ENCODE results near the gene TMEM59.
"Not testable (repeated sequence)": the region's sequence is repeated elsewhere in the genome, so short reads cannot be mapped to it uniquely, and the experiment has no call there.

Gene TMEM59

GRCh38 chr1:54052934-54053744, at the start of gene TMEM59, which contains the start of gene TCEANC2:
Gene TMEM59 (minus strand): TSS chr1:54053204. CDS start chr1:54053188, 16 bp downstream.
Gene TCEANC2 (plus strand): TSS chr1:54053608. CDS start chr1:54054423, 815 bp downstream.
- TF ChIP-seq CTCF (IDR thresholded peaks at IDR 0.05; ENCODE audit: extremely low read depth, insufficient read depth, missing control alignments), result no peak
- peak; percentile 89 for DNase-seq (ENCODE audit: low spot score)
- in situ Hi-C loops (cut with MboI; ENCODE audit: low pct_unique_long_range_greater_than_20kb, low sequenced_read_pairs, unreplicated experiment), result no loop called here

- DNase-seq (ENCODE audit: low spot score), result no peak
- in situ Hi-C loops (cut with MboI; ENCODE audit: low pct_unique_long_range_greater_than_20kb, low sequenced_read_pairs, unreplicated experiment), result loop anchor here (25.0 kb wide), 1 partner anchor 387 kb away; no protein-coding TSS in a partner anchor
- TF ChIP-seq CTCF (IDR thresholded peaks at IDR 0.05; ENCODE audit: extremely low read depth, insufficient read depth, missing control alignments), result no peak
Measured at GRCh38 chr1:54100500-54100899, 47.5 kb upstream of the TMEM59 start.

GRCh38 chr1:54099061-54099610, 46.1 kb upstream of the TMEM59 start:
- in situ Hi-C loops (cut with MboI; ENCODE audit: low pct_unique_long_range_greater_than_20kb, low sequenced_read_pairs, unreplicated experiment), result no loop called here
- no peak for DNase-seq (ENCODE audit: low spot score)
- TF ChIP-seq CTCF (IDR thresholded peaks at IDR 0.05; ENCODE audit: extremely low read depth, insufficient read depth, missing control alignments), result no peak

GRCh38 chr1:54096877-54097240, 43.9 kb upstream of the TMEM59 start:
- in situ Hi-C loops (cut with MboI; ENCODE audit: low pct_unique_long_range_greater_than_20kb, low sequenced_read_pairs, unreplicated experiment), result no loop called here
- DNase-seq (ENCODE audit: low spot score), result no peak
- TF ChIP-seq CTCF (IDR thresholded peaks at IDR 0.05; ENCODE audit: extremely low read depth, insufficient read depth, missing control alignments), result no peak

- DNase-seq (ENCODE audit: low spot score), result no peak
- no peak for TF ChIP-seq CTCF (IDR thresholded peaks at IDR 0.05; ENCODE audit: extremely low read depth, insufficient read depth, missing control alignments)
- in situ Hi-C loops (cut with MboI; ENCODE audit: low pct_unique_long_range_greater_than_20kb, low sequenced_read_pairs, unreplicated experiment), result no loop called here
Measured at GRCh38 chr1:54096227-54096876, 43.3 kb upstream of the TMEM59 start.

GRCh38 chr1:54095546-54096226, 42.7 kb upstream of the TMEM59 start:
- TF ChIP-seq CTCF (IDR thresholded peaks at IDR 0.05; ENCODE audit: extremely low read depth, insufficient read depth, missing control alignments), result no peak
- in situ Hi-C loops (cut with MboI; ENCODE audit: low pct_unique_long_range_greater_than_20kb, low sequenced_read_pairs, unreplicated experiment), result no loop called here
- no peak for DNase-seq (ENCODE audit: low spot score)

GRCh38 chr1:54094730-54095105, 41.7 kb upstream of the TMEM59 start:
- in situ Hi-C loops (cut with MboI; ENCODE audit: low pct_unique_long_range_greater_than_20kb, low sequenced_read_pairs, unreplicated experiment); DNase-seq (ENCODE audit: low spot score): not testable (repeated sequence)

Measured in GM13977 (cell line).